ENCODE measurements around the gene GUCY2C.

- TF ChIP-seq, protein P1, sequence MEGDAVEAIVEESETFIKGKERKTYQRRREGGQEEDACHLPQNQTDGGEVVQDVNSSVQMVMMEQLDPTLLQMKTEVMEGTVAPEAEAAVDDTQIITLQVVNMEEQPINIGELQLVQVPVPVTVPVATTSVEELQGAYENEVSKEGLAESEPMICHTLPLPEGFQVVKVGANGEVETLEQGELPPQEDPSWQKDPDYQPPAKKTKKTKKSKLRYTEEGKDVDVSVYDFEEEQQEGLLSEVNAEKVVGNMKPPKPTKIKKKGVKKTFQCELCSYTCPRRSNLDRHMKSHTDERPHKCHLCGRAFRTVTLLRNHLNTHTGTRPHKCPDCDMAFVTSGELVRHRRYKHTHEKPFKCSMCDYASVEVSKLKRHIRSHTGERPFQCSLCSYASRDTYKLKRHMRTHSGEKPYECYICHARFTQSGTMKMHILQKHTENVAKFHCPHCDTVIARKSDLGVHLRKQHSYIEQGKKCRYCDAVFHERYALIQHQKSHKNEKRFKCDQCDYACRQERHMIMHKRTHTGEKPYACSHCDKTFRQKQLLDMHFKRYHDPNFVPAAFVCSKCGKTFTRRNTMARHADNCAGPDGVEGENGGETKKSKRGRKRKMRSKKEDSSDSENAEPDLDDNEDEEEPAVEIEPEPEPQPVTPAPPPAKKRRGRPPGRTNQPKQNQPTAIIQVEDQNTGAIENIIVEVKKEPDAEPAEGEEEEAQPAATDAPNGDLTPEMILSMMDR (IDR thresholded peaks at IDR 0.05), result no peak
- no peak for TF ChIP-seq POLR2AphosphoS5 (IDR thresholded peaks at IDR 0.05)
- no peak for TF ChIP-seq POLR2A (IDR thresholded peaks at IDR 0.05)
Observed at GRCh38 chr12:14588571-14588970, 107.8 kb downstream of the GUCY2C start.

Measured in suprapubic skin (tissue), 4 donors.